Fibroblast of pulmonary artery (primary cell): ENCODE measurements around the gene HTR1E.

Source experiments
- DNase-seq: peaks from one replicate; pipeline ENCODE4 v3.0.0-alpha.2; 2010; ENCODE audit warnings: low read depth
- H3K4me3 ChIP-seq: replicated peaks from 2 replicates; pipeline ENCODE4 v1.5.1; 2011; ENCODE audit warnings: low read depth, mild to moderate bottlenecking, control low read depth, low read length, moderate library complexity
- TF ChIP-seq, protein P1 (sequence below): IDR thresholded peaks from 2 replicates; pipeline ENCODE4 v1.5.1; 2011; ENCODE audit warnings: mild to moderate bottlenecking, control low read depth, low read length, inconsistent platforms; ENCODE audit errors: missing control alignments

The HTR1E gene

DNA sequence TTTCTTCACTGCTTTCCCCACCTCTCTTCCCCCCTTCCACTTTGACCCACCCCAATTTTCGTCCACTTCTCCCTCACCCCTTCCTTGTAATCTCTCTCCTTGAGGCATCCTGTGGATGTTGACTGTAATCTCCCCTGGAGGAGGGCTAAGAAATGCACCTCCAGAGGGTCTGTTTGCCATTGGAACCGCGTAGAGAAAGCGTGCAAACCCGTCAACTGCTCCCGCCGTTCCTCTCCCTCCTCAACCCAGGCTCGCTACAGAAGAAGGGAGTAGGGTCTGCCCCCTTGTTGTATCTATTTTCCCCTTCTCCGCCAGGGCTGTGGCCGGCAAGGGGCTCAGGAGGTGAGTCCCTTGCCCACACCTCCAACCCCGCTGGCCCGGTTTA, 502 bp upstream of the HTR1E start:
- DNase-seq: no peak
- TF ChIP-seq, protein P1, sequence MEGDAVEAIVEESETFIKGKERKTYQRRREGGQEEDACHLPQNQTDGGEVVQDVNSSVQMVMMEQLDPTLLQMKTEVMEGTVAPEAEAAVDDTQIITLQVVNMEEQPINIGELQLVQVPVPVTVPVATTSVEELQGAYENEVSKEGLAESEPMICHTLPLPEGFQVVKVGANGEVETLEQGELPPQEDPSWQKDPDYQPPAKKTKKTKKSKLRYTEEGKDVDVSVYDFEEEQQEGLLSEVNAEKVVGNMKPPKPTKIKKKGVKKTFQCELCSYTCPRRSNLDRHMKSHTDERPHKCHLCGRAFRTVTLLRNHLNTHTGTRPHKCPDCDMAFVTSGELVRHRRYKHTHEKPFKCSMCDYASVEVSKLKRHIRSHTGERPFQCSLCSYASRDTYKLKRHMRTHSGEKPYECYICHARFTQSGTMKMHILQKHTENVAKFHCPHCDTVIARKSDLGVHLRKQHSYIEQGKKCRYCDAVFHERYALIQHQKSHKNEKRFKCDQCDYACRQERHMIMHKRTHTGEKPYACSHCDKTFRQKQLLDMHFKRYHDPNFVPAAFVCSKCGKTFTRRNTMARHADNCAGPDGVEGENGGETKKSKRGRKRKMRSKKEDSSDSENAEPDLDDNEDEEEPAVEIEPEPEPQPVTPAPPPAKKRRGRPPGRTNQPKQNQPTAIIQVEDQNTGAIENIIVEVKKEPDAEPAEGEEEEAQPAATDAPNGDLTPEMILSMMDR: no peak
- no peak overlapping the region for H3K4me3 ChIP-seq

DNA sequence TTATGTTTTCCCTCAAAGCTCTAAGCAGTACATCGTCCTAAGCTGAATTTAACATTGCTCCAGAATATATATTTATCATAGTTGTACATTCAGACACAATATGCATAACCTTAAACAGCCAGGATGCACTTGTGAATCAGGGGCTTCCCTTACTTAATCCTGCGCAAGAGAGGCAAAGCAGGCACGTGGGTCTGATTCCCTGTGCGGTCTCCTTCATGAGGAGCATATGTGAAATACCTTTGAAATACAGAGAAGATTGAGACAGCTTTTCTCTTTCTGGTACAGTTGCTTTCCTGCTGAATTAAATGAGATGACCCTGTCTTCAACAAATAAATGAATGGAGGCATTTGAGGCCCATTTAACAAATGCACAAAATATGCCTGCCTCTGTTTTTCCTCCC, 1.5 kb downstream of the HTR1E start:
- H3K4me3 ChIP-seq: no peak overlapping the region
- DNase-seq: no peak
- TF ChIP-seq, protein P1: no peak

DNA sequence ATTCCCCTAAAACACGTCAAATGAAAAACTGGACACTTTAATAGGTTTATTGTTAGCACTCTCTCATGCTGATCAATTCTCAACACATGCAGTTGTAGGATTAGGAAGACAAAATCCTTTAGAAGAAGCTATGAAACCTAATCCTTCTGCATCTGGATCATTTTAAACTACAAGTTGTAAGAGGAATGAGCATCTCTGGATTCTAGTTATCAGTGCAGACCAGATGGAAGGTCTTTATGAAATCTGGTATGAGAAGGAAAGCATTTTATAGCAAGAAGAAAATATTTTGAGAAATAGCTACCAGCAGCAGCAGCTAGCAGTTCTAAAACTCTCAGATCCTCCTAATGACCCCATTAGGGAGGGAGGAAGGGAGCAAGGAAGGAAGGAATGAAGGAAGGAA, 4.1 kb downstream of the HTR1E start:
- no peak overlapping the region for H3K4me3 ChIP-seq
- TF ChIP-seq, protein P1: no peak
- no peak for DNase-seq

DNA sequence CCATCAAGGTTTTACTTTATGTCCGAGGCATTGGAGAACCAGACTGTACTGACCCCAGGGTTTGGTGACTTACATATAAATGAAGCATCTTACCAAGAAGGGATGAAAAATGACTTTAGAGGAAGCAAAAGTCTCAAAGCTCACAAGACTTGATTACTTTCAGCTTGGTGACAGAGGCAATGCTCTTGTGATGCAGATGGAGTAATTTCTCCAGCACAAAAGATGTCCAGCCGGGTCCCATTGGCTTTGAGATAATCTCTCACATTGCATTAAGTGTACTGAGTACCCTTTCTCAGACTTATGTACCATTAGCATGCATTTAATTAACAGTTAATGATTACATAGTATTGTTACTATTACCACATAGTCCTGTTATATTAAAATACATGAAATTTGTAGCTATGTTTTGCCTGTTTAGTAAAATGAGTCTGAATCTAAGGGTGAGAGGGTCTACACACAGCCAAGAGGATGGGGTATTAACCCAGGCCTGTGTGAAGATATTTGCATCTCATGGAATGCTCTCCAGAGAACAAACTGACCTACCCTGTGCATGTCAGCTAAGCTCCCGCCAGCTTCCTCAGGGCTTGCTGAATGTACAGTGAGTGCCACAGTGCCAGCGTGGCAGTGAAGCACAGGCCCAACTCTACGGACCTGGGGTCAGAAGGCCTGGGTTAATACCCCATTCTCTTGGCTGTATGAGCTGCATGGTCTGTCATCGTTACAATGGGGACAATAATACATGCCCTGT, 5.6 kb downstream of the HTR1E start:
- no peak for DNase-seq
- no peak overlapping the region for H3K4me3 ChIP-seq
- TF ChIP-seq, protein P1: no peak

DNA sequence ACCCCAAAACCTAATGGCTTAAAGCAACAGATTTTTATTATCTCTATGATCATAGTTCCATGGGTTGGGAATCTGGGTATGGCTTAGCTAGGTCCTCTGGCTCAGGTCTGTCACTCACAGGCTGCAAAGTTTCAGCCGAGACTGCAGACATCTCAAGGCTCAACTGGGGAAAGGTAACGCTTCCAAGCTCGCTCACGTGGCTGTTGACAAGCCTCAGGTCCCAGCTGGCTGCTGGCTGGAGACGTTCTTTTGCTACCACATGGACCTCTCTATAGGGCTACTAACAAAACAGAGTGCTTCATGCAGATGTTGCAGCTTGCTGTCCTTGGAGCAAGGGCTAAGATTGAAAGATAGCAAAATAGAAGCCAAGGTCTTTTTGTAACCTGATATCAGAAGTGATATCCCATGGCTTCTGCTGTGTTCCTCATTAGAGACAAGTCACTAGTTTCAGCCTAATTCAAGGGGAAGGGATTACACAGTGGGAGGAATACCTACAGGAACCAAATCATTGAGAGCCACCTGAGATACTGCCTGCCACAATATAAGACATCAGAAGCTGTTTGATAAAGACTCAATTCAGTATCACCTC, 6.6 kb downstream of the HTR1E start:
- TF ChIP-seq, protein P1: no peak
- no peak for DNase-seq
- H3K4me3 ChIP-seq: no peak overlapping the region

DNA sequence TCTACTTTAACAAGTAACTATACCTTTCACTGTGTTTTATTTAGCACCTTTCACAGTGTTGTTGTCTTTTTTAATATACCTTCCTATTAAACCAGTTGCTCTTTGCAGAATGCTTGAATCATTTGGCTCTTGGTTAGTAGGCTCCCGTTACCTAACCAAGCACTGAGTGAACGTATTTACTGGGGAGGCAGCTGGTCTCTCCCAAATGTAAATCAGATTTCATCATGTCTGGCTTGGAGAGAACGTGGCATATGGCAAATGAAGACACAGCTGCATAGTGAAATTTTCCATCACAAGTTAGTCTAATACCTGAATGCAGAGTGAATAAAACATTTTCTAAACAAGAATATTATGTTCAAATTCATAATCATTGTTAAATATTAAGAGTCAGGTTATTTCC, 12.4 kb downstream of the HTR1E start:
- DNase-seq: no peak
- H3K4me3 ChIP-seq: no peak overlapping the region
- TF ChIP-seq, protein P1: no peak

DNA sequence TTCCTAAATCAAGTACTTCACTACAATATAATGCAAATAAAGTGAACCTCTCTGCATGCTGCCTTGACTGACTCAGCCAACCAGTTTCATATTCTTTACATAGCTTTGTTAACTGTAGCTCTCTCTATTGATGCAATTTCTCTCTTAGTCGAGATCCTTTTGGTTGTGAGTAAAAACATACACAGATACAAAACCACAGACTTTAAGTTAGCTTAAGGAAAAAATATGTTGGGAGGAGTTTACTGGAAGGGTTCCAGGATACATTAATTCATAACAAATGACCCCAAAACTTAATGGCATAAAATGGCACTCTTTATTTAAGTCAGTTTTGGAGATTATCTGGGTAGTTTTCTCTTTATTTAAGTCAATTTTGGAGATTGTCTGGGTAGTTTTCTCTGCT, 15.7 kb downstream of the HTR1E start:
- TF ChIP-seq, protein P1: no peak
- H3K4me3 ChIP-seq: no peak overlapping the region
- DNase-seq: no peak
